Activated CD4-positive, CD25-positive, alpha-beta regulatory T cell (primary cell): ENCODE measurements around the gene FBXL13.
"Not testable (repeated sequence)": the region's sequence is repeated elsewhere in the genome, so short reads cannot be mapped to it uniquely, and the experiment has no call there.

Source experiments
- DNase-seq, 4 experiments: peaks; one replicate each; lab custom pipeline; 2025; lab: John Stamatoyannopoulos, UW

FBXL13 gene

DNA sequence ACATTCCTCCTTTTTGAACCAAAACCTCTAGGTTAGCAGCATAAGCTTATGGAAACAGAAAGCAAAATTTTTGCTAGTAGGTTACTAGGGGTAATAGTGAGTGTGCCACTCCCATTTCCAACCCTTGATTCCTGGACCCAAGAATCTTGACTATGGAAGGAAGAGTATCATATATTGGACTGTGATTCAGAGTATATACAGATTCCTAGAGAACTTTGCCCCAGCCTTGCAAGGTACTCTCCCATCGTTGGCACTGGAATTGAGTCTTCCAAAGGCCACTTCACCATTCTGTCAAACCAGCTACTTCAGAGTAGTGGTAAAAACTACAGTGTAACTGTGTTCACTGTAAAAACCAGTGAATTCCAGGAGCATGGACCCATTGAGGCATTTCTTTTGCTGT is 92.4 kb downstream of the FBXL13 start:
- DNase-seq = no peak

DNA sequence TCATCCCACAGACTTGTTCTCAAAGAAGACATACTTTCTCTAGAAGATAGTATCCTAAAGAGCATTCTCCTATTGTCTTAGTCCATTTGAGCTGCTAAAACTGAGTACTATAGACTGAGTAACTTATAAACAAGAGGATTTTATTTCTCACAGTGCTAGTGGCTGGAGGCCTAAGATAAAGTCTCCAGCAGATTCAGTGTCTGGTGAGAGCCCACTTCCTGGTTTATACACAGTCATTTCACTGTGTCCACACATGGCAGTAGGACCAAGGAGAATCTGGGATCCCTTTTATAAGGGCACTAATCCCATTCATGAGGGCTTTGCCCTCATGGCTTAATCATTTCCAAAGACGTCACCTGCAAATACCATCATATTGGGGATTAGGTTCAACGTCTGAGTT is 93.1 kb downstream of the FBXL13 start:
- DNase-seq = no peak

DNA sequence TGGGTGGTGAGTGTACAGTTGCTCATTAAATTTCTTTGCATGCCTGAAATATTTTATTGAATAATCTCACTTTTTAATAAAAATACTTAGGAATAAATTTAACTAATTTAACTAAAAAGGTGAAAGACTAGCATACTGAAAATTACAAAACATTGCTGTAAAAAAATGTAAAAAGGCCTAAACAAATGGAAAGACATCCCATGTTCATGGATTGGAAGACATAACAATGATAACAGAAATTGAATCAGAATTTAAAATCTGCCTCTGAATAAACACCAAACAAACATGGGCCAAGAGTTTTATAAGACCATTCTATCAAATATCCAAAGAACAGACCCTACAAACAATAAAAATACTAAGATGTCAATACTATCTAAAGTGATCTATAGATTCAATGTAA is 94.9 kb downstream of the FBXL13 start:
- DNase-seq = no peak

DNA sequence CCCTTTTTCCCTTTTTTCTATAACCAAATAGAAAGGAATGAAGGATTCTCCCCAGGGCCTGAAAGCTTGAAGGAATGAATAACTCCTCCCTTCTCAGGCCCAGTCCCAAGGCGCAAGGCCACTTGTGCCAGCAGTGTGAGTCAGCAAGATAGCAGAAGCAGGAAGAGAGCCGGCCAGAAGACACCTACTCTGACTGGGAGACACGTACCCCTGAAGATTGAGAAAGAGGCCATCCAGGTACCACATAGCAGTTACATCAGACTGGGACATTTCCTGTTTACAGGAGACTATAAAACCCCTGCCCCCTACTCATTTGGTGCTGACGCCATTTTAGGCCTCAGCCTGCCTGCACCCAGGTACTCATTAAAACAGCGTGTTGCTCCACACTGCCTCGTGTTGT is 96.3 kb downstream of the FBXL13 start:
- DNase-seq = no peak

DNA sequence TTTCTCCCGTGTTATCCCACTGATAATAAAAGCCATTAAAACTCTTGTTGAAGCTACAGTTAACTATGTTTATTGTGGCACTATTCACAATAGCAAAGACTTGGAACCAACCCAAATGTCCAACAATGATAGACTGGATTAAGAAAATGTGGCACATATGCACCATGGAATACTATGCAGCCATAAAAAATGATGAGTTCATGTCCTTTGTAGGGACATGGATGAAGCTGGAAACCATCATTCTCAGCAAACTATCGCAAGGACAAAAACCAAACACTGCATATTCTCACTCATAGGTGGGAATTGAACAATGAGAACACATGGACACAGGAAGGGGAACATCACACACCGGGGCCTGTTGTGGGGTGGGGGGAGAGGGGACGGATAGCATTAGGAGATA is 97.0 kb downstream of the FBXL13 start:
- not testable (repeated sequence) for DNase-seq

DNA sequence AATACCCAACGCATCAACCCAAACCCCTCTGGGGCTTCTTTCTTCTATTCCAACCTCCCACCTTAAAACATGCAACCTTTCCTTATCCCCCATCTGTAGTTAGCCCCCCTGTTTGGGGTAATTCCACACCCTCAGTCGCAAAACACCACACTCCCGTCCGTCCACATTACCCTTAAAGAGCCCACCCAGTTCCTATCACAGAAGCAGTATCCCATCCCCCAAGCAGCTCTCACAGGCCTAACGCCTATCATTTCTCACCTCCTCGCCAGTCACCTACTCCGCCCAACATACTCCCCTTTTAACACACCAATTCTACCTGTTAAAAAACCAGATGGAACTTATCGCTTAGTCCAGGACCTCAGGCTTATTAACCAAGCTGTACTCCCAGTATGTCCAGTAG is 98.1 kb downstream of the FBXL13 start:
- no peak for DNase-seq

DNA sequence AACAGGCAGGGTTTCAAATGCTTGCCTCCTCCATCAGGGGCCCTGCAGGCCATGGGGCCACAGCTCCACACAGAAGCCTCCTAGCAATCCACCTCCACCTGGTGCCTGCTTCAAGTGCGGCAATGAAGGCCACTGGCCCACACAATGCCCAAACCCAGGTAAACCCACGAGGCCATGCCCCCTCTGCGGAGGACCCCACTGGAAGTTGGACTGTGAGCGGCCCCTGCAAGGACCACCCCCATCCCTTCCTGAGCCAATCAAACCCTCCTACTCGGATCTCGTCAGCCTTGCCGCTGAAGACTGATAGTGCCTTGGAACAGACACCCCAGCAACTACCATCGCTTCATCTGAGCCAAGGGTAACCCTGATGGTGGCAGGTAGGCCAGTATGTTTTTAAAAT is 98.7 kb downstream of the FBXL13 start:
- no peak for DNase-seq

DNA sequence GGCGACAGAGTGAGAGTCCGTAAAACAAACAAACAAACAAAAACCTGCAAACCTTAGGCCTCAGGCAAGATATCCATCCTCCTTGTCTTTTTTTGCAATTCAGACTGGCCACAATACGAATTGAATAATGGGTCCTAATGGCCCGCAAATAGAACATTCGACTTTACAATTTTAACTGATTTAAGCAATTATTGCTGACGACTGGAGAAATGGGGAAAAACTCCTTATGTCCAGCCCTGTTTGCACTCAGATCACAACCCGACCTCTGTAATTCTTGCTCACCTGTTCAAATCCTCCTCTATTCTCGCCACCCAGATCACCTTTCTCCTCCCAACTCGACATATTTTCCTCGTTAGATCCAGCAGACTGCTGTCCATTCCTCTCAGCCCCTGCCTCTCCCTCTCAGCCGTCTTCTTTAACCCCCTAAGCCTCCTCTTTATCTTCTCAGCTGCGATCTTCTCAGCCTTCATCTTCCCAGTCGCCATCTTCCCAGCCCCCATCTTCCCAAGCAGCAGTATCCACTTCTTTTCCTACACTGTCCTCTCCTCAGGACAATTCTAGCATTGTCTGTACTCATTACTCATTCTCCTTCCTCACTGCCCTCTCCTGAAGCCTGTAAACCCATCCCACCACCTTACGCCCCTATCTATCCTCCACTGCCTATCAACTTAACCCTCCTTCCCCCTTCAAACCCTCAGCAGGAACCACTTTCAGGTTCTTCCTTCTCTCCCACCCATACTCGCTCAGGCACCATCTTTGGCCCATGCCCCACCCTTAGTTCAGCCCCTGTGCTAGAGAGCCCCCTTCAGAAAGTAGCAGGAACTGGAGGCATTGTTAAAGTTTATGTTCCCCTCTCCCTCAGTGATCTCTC is 100.0 kb downstream of the FBXL13 start:
- no peak for DNase-seq

DNA sequence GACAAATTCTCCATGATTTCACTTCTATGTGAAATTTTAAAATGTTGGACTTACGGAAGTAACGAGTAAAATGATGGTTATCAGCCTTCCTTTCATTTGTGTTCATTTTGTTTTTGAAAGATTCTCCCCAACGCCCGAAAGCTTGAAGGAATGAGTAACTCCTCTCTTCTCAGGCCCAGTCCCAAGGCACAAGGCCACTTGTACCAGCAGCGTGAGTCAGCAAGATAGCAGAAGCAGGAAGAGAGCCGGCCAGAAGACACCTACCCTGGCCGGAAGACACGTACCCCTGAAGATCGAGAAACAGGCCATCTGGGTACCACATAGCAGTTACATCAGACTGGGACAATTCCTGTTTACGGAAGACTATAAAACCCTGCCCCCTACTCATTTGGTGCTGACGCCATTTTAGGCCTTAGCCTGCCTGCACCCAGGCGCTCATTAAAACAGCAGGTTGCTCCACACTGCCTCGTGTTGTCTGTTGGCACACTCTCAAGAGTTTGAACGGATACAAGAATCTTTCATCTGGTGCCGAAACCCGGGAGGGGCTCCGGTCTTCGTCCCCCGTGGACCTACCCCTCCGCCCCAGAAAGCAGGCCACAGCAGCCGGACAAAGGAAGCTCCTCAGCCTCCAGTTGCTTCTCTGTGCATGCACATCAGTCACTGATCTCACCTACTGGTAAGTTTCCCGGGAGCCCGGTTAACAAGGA is 101.3 kb downstream of the FBXL13 start:
- DNase-seq = no peak

DNA sequence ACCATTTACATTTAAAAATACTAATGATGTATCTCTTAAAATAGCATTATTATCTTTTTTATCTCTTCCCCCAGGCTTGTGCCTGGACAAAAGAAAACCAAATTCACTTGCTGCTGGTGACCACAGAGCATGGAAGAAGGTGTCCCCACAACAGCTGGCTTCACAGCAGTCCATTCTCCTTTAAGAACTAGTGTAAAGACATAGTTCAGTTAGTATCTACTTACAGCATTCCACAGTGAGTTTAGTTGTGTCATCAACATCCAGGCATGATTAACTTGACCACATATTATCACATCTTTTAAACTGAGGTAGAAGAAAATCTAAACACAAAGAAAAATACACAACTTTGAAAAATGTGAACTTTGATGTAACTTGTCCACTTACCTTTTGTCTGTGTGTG is 106.8 kb downstream of the FBXL13 start:
- no peak for DNase-seq

DNA sequence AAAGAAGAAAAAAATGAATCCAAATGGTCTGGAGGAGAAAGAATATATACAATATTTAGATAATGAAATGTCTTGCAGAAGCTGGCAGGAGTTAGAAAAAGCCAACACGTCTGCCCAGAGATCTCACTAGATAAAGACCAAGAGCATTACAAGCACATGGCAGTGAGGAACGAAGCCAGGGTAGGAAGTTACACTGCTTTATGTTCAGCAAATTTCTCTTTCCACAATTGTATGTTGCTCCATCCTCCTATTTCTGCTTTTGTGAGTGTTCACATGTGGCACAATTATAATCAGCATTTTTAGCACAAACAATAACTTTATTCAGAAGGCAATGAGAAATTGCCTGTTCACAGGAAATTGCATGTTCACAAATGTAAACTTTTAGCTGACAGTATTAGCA is 108.1 kb downstream of the FBXL13 start:
- no peak for DNase-seq

DNA sequence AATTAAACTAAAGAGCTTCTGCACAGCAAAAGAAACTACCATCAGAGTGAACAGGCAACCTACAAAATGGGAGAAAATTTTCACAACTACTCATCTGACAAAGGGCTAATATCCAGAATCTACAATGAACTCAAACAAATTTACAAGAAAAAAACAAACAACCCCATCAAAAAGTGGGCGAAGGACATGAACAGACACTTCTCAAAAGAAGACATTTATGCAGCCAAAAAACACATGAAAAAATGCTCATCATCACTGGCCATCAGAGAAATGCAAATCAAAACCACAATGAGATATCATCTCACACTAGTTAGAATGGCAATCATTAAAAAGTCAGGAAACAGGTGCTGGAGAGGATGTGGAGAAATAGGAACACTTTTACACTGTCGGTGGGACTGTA is 112.6 kb downstream of the FBXL13 start:
- not testable (repeated sequence) for DNase-seq

DNA sequence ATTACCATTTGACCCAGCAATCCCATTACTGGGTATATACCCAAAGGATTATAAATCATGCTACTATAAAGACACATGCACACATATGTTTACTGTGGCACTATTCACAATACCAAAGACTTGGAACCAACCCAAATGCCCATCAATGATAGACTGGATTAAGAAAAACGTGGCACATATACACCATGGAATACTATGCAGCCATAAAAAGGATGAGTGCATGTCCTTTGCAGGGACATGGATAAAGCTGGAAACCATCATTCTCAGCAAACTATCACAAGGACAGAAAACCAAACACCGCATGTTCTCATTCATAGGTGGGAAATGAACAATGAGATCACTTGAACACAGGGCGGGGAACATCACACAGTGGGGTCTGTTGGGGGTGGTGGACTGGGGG is 116.6 kb downstream of the FBXL13 start:
- DNase-seq = not testable (repeated sequence)

DNA sequence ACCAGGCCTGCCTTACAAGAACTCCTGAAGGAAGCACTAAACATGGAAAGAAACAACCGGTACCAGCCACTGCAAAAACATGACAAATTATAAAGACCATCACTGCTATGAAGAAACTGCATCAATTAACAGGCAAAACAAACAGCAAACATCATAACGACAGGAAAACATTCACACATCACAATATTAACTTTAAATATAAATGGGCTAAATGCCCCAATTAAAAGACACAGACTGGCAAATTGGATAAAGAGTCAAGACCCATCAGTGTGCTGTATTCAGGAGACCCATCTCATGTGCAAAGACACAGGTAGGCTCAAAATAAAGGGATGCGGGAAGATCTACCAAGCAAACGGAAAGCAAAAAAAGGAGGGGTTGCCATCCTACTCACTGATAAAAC is 120.2 kb downstream of the FBXL13 start:
- not testable (repeated sequence) for DNase-seq

DNA sequence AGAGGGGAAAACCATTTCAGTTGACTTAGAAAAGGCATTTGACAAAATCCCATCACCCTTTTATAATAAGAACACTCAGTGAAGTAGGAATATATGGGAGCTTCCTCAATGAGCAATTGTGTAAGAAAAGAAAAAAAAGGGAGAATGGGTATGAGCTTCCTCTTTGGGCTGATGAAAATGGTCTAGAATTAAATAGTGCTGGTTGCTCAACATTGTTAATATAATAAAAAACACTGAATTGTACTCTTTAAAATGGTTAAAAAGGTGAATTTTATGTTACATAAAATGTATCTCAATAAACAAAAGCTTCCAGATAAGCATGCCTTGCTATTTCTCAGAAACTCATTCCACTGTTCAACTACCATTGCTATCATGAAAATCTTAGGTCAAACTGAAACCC is 121.2 kb downstream of the FBXL13 start:
- no peak for DNase-seq

DNA sequence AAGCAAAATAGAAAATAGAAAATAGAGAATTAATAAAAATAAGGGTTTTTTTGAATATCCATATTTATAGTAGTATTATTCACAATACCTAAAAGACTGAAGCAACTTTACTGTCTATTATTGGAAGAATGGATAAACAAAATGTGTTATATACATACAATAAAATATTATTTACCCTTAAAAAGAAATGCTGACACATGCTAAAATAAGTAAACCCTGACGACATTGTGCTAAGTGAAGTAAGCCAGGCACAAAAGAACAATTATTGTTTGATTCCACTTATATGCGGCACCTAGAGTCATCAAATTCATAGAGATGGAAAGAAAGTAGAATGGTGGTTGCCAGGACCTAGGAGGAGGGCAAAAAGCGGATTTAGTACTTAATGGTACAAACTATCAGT is 122.8 kb downstream of the FBXL13 start:
- no peak for DNase-seq

DNA sequence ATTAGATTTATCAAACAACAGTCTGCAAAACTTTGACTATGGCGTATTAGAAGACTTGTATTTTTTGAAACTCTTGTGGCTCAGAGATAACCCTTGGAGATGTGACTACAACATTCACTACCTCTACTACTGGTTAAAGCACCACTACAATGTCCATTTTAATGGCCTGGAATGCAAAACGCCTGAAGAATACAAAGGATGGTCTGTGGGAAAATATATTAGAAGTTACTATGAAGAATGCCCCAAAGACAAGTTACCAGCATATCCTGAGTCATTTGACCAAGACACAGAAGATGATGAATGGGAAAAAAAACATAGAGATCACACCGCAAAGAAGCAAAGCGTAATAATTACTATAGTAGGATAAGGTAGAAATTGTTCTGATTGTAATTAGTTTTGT is 130.4 kb downstream of the FBXL13 start:
- no peak for DNase-seq

DNA sequence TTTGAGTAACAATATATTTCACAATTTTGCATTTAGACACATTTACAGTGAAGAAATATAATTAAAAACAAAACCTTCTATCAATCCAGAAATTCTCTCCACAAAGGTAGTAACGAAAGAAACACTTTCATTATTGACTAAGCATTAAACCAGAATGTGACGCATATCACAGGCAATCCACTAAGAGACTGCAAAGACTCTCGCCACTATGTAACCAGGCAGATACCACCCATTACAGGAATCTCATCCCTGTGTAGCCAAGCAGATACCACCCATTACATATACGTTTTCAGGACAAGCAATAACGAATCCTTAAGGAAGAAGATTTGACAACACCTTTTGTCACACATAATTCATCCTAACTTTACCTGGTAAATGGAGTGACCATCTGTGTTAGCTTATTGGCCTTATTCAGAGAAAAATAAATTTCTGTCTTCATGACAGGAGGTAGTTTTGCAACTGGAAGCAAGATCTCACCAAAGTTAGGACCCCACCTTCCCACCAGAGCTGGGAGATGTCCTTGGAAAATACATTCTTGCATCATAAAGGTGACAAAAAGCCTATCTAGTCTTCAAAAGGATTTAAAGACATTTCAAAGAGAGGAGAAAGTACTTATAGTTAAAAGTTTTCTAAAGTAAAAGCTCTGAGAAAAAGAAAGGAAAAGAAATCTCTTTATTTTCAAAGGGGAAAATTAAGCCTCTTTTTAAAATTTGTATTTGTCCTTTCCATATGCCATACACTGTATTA is 131.0 kb downstream of the FBXL13 start:
- DNase-seq = no peak

DNA sequence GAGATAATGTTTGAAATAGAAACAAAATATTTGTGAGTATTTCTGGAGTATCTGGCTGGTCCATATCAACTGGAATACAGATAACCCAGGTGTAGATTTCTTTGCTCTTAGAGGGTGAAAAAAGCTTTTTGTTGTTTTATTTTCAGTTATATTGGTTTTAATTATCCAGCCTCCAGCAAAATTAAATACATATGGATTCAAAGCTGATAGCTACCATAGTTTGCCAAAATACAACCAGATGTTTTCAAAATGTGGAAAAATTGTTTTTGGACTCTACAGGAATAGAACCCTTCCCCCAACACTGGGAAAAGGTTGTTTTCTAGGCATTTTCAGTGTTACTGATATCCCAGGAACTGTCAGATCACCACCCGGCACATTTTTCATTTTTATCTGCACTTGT is 131.7 kb downstream of the FBXL13 start:
- no peak for DNase-seq

DNA sequence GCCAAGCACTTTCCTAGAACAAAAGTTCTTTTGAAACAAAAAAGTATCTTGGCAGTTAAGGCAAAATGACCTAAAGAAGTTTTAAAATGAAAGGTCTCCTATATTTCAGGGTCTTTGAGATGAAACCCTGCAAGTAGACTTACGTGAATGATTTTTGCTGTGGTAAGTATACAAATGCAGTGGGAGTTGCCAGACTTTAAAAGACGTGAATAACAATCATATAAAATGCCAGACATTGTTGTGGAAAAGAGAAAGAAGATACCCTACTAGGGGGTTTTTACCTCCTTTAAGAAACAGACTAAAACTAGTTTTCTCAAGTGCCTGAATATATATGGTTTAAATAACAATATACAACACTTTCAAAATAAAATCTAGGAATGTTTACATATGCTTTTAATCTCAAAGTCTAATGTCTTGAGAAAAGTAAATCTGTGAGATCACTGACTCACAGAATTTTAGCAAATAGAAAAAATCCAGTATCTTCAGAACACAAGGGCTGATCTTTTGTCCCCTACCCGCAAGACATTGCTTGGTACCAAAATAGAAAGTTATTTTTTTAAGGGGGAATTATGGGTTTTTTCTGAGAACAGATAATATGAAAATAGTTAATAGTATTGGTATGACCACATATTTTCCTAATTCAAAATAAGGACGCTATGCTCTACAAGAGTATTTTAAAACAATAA is 132.3 kb downstream of the FBXL13 start:
- no peak for DNase-seq

DNA sequence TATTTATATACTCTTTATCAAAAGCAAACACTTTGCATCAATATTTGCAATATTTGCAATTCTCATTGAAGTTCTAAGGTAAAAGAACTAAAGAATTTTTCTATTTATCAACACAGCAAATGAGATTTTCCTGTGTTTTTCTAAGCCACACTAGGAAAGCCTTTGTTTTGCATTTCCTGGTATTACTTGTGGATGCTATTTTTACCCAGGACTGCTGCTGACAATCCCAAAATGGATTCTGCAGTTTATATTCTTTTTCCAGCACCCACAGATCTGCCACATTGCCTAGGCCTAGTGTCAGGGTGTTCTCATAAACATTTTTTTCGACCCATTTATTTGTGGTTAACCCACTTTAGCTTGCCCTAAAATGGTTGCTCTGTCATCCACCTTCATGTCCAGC is 135.9 kb downstream of the FBXL13 start:
- DNase-seq = no peak

DNA sequence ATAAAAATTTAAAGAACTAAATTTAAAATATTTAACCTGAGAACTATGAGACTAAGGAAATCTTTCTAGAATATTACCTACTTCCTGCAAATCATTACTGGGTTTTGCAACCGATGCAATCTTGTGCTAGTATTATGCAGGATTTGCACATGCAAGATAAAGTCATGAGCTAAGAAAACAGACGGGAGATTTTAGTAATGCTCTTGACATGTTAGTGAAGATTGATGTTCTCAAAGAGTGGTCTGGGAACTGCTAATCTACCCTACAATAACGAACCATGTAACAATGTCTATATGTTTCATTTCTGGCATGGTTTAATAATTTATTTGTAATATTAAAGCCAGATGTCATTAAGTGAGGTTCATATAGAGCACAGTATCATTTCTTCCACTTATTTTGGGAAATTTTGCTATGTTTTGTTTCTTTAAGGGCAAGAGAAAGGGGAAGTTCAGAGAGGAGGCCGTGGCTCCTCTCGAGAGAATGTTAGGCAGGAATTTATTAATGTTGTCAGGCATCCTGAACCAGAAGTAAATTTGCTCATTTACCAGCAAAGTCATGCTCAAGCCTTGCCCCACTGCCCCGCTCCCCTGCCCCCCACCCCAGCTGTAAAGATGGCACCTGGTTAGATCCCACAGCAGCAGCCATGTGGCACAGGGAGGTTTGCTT is 139.0 kb downstream of the FBXL13 start:
- DNase-seq = no peak
